Transverse colon (tissue), 4 donors: ENCODE data around the gene CDX1.

ENCODE experiments used
- CTCF ChIP-seq, 5 experiments: fragments of 200-600 bp in 3 of 5; fragments of 450-650 bp in 2 of 5; sonication (generic) in 3 of 5; IDR thresholded peaks; 1 replicate in 2 of 5; 2 replicates in 3 of 5; pipeline ENCODE4 v1.5.1; 2016 to 2017; ENCODE audit warnings: antibody characterized with exemption in 5 of 5, inconsistent platforms in 3 of 5, mild to moderate bottlenecking in 2 of 5, moderate library complexity in 1 of 5
- EP300 ChIP-seq: sonication (generic); formaldehyde crosslinking; IDR thresholded peaks from one replicate; pipeline ENCODE4 v1.6.1; 2017; ENCODE audit warnings: antibody characterized with exemption, low read depth
- POLR2A ChIP-seq: fragments of 450-650 bp; IDR thresholded peaks from one replicate; pipeline ENCODE4 v1.6.1; 2016; ENCODE audit warnings: antibody characterized with exemption, mild to moderate bottlenecking, moderate library complexity
- POLR2AphosphoS5 ChIP-seq, 3 donors: sonication (generic); formaldehyde crosslinking; IDR thresholded peaks; one replicate each; pipeline ENCODE4 v1.6.1; 2016; ENCODE audit warnings: antibody characterized with exemption in 3 of 3

- TF ChIP-seq POLR2AphosphoS5 (IDR thresholded peaks at IDR 0.05) = no peak
- TF ChIP-seq CTCF (IDR thresholded peaks at IDR 0.05) = no peak
- no peak for TF ChIP-seq EP300
- TF ChIP-seq POLR2A = no peak
Measured at GRCh38 chr5:150196514-150196913, 29.9 kb downstream of the CDX1 start.
